CD4-positive, alpha-beta T cell treated with Interleukin-10 for 1 hour (primary cell): Measurements from ENCODE around the gene STAT5B.
"Not testable (repeated sequence)": the region's sequence is repeated elsewhere in the genome, so short reads cannot be mapped to it uniquely, and the experiment has no call there.

Source experiments
- DNase-seq: peaks from one replicate; pipeline ENCODE4 v3.0.0-alpha.2; 2020

The STAT5B gene

GRCh38 chr17:42276359-42276608, at the start of gene STAT5B:
STAT5B (minus strand) TSS chr17:42276391; CDS start chr17:42232127, 44,264 bp downstream.
- peak; percentile 72 for DNase-seq

DNA sequence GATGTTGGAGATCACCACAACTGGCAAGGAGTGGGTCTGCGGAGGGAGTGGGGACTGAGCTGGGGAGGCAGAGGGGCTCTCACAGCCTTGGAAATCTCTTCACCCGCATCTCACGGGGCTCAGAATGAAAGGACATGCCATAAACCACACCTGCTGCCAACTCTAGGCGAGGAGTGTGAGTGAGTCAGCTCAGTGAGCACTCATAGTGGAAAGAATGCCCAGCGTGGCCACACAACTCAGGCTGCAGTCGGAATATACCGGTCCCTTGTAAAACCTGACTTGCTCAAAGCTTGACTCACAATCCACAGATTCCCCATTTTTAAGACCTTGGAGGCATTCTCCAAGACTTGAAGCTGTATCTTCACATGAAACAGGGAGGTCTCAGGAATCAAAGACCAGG, 48.8 kb upstream of the STAT5B start:
- no peak for DNase-seq

DNA sequence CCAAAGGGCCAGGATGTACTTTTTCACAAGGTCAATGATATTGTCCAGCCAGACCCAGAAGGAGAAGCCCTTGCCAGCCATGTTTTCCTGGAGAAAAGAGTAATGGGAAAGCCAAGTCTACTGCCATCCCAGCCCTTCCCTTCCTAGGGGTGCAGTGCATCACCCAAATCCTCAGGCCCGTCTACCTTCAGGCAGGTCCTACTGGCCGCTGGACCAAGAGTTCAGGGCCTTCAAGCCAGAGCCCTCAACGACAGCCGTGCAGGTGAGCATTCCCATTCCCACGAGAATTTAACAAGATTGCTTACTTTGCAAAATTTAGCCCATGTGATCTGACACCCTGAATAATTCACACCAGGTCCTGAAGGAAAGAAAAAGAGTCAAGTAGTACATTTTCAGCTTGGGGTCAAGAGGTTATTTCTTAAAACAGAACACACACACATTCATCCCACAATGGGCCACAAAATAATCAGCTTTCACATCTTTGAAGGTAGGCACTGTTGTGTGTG, 47.1 kb upstream of the STAT5B start:
- DNase-seq = no peak

DNA sequence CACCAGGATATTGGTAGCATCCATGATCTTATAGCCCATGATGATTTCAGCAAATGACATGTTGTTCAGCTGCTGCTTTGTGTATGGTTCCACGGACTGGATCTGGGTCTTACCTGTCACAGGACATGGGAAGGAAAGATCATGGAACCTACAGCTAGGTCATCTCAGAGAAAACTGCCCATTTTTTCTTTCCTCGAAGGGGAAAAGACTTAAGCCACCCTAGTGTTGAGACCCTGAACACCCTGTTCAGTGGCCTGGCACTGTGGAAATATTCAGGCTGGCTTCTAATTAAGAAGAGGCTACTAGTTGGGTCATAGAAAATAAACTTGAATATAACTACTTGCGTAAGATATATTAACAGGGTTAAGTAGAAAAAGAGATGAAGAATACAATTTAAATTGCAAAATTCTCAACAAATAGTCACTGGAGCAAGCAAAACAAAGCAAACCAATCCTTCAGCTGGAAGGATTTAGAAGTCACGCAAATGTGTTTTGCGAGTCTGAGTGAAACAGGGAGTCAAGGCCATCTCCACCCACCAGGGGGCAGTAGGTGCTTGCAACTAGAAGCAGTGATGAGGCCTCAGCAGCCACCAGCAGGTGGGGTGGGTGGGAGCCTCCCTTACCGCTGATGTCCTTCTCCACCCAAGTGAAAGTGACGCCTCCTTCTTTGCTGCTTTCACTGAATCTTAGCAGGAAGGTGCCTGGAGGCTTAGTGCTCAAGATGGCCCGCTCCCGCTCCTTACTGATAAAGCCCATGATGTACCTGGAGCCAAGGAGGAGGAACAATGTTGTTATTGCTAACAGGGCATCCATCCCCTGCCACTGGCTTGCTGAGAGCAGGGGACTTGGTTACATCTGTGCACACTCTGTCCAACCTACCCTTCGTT, 46.4 kb upstream of the STAT5B start:
- peak; percentile 93 for DNase-seq

- no peak for DNase-seq
Observed at GRCh38 chr17:42321555-42321954, 45.4 kb upstream of the STAT5B start.

DNA sequence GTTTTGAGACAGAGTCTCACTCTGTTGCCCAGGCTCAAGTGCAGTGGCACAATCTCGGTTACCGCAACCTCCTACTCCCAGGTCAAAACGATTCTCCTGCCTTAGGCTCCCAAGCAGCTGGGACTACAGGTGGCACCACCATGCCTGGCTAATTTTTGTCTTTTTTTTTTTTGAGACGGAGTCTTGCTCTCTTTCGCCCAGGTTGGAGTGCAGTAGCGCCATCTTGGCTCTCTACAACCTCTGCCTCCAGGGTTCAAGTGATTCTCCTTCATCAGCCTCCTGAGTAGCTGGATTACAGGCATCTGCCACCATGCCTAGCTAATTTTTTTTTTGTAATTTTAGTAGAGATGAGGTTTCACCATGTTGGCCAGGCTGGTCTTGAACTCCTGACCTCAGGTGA, 41.8 kb upstream of the STAT5B start:
- not testable (repeated sequence) for DNase-seq

DNA sequence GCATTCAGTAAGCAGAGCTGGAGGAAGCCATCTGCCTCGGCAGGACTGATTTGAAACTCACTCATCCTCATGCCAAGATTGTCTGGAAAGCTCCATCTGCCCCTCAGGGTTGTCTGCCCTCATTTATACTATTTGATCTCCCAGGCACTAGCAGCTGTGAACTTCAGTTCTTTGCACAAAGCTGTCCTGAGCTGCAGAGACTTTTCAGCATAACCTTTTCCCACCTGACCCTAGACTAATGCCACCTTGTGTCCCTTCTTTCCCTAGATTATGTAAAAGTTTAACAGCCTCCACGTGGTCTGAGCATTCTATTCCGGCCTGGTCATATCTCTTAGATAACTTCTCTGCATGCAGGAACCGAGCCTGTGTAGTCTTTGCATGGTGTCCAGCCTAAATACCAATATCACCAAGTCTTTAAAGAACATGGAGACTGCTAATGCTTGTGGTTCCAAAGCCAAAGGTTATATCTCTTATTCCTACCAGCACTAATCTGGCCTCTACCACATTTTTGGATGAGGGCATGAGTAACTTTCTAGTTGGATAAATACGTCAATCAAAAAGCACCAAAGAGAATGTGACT, 41.2 kb upstream of the STAT5B start:
- no peak for DNase-seq

DNA sequence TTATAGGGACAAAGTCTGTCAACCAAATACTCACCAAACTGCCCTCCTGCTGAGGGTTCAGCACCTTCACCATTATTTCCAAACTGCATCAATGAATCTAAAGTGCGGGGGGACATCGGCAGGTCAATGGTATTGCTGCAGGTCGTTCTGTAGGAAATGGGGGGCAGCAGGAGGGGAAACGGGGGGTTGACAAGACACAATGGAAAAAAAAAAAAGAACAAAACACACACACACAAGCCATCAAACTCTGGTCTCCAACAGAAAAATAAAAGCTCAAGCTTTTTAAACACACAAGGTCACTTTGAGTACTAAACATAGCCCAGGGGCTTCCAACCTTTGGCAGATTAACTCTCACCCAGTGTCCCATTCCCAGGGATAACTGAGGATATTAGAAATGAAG, 40.6 kb upstream of the STAT5B start:
- DNase-seq = no peak

GRCh38 chr17:42315402-42316156, 39.4 kb upstream of the STAT5B start:
- DNase-seq = peak; percentile 35

DNA sequence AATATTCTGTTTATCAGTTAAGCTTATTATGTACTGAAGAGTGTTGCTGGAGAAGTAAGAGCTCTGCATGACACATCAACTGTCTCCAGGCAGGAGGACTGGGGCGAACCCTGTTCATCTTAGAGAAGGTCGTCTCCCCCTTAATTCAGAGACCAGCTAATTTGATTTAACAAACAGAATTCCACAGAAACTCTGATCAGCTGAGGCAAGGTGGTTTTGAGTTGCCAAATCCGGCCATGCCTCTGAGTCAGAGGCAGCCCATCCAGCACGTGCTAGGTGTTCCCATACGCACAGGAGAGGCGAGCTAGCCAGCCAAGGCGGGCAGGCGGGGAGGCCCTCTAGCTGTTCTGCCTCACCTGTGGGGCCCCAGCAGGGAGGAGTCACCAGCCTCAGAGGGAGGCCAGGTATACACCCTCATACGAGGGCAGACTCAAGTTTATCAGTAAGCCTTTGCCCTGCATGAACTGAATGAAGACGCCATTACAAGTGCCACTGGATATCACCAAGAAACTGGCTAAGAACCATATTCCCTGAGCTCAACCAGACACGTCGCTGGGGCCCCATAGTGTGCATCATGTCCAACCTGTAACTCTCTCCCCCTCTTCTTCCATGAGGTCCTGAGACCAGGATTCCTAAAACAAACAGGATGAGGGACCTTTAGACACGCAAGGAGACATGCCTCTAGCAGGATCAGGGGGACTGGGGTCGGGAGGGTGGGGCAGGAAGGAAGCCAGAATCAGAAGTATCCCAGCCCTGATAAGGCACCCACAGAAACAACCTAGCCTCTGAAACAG, 37.8 kb upstream of the STAT5B start:
- DNase-seq = peak; percentile 28

DNA sequence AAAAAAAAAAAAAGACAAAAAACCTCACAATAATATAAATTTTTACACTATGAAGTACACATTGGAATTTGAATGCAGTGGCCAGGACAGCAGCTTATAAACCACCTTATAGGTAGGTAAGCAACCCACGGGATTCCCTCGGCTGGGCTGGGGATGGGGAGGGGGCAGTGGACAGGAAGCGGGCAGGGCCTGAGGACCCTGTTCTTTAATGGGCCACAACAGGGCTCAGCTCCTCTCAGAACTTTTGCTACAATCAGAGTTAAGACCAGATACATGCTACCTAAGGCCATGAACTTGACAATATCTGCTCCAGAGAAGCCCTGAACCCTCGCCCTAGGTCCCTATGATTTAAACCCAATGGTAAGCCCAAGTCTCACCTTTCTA, 37.2 kb upstream of the STAT5B start:
- no peak for DNase-seq

- DNase-seq = peak; percentile 80
Observed at GRCh38 chr17:42312285-42313130, 36.3 kb upstream of the STAT5B start.

DNA sequence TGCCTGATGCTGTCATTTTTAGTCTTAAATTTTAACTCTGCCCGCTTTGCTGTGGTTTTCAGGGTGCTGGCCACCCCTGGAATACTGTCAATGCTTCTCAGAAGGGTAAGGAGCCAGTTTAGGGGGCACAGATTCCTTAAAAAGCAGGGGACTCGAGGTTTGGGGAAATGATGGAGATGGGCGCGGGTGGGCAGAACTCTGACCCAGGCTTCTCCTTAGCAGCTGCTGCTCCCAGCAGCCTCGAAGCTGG, 35.8 kb upstream of the STAT5B start:
- DNase-seq = no peak

DNA sequence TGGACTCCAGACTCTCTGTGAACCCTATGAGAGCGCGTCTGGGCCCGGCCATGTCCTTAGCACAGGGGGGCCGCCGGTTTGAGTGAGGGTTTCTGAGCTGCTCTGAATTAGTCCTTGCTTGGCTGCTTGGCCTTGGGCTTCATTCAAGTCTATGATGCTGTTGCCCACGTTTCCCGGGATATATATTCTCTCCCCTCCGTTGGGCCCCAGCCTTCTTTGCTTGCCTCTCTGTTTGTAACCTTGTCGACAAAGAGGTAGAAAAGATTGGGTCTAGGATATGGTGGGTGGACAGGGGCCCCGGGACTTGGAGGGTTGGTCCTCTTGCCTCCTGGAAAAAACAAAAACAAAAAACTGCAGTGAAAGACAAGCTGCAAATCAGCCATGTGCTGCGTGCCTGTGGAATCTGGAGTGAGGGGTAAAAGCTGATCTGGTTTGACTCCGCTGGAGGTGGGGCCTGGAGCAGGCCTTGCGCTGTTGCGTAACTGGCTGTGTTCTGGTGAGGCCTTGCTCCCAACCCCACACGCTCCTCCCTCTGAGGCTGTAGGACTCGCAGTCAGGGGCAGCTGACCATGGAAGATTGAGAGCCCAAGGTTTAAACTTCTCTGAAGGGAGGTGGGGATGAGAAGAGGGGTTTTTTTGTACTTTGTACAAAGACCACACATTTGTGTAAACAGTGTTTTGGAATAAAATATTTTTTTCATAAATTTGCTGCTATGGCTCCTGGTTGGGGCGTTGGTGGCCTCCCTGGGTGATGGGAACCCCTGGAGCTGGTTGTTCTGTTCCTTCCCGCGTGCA, 35.2 kb upstream of the STAT5B start:
- no peak for DNase-seq

DNA sequence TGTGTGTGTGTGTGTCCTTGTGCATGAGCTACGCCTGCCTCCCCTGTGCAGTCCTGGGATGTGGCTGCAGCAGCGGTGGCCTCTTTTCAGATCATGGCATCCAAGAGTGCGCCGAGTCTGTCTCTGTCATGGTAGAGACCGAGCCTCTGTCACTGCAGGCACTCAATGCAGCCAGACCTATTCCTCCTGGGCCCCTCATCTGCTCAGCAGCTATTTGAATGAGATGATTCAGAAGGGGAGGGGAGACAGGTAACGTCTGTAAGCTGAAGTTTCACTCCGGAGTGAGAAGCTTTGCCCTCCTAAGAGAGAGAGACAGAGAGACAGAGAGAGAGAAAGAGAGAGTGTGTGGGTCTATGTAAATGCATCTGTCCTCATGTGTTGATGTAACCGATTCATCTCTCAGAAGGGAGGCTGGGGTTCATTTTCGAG, 34.6 kb upstream of the STAT5B start:
- DNase-seq = no peak

DNA sequence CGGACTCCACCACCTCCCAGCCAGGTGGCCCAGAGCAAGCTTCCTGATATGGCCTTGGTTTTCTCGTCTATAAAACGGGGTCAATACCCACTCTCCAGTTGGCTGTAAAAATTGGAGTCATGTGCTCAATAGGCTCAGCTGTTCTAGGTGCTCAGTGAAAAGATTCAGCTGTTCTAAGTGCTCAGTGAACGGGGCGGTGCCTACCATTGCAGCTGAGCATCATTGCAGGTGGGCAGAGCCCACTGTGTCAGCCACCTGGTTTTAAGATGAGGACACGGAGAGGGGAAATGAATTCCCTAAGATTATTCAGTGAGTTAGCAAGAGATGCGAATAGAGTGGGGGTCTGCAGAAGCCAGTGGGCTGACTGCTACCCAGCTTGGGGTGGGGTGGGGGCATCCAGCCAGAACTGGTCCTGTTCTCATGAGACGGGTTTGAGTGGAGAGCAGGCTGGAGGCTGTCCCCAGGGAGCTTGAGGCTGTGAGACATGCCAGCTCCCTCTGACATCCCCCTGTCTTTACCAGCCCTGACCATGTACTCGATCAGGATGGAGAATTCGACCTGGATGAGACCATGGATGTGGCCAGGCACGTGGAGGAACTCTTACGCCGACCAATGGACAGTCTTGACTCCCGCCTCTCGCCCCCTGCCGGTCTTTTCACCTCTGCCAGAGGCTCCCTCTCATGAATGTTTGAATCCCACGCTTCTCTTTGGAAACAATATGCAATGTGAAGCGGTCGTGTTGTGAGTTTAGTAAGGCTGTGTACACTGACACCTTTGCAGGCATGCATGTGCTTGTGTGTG, 34.0 kb upstream of the STAT5B start:
- DNase-seq = no peak

- no peak for DNase-seq
Observed at GRCh38 chr17:42309142-42309541, 33.0 kb upstream of the STAT5B start.

- DNase-seq = no peak
Observed at GRCh38 chr17:42308446-42308845, 32.3 kb upstream of the STAT5B start.

DNA sequence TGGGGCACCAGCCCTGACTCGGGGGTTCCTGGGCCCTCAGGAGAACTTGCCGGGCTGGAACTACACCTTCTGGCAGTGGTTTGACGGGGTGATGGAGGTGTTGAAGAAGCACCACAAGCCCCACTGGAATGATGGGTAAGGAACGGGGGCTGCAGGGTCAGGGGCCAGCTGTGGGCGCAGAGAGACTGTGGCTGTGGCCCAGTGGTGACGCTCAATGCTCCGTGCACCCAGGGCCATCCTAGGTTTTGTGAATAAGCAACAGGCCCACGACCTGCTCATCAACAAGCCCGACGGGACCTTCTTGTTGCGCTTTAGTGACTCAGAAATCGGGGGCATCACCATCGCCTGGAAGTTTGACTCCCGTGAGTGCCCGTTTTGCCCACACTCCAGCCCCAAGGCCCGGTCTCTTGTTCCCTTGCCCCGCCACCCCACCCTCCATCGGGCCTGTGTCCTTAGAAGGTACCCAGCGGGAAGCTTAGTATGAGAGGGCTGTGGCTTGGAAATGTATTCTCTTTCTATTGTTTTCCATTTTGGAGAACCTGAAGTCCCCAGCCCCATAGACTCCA, 31.3 kb upstream of the STAT5B start:
- no peak for DNase-seq

DNA sequence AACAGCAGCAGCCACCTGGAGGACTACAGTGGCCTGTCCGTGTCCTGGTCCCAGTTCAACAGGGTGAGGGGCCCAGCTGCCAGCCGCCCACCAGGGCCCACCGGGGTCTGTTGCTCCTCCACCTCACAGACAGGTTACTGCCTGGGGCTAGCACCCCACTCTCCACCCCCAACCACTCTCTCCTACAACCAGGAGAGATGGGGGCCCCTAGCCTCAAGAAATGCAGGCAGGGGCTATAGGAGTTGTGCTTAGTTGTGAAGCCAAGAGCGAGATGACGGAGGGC, 30.1 kb upstream of the STAT5B start:
- no peak for DNase-seq
